ENCODE results near the gene CD9. TPM values are rescaled to one million over a fixed set of nuclear protein-coding genes. Genes with fewer than 3 reads are reported as not detected.

CD9 gene
- total and polyA plus RNA-seq, 2 donors (not counting 1 experiment from before 2014, with no cell fraction given) = 520 to 856 TPM

- TF ChIP-seq CTCF (conservative IDR thresholded peaks at IDR 0.05 in 1 of 2, IDR thresholded peaks at IDR 0.05 in 1 of 2; ENCODE audit: low read depth in 1 of 2, low read length in 2 of 2) (no peak), EZH2 (IDR thresholded peaks at IDR 0.05; ENCODE audit: low read length, missing control alignments) (no peak)
- peaks cover 42% of the 10 kb centered on the region for H3K4me1 ChIP-seq (ENCODE audit: control insufficient read depth, extremely low read depth, insufficient read depth, low read length)
- H3K79me2 ChIP-seq (ENCODE audit: control insufficient read depth, insufficient read depth, low read length) = peaks cover 34% of the 10 kb centered on the region
- H2AFZ ChIP-seq (ENCODE audit: low read length) = no peak overlapping the region
- H3K9me3 ChIP-seq (ENCODE audit: control insufficient read depth, insufficient read depth, low read depth, low read length) = no peaks in the 10 kb centered on the region
- no peaks in the 10 kb centered on the region for H3K27me3 ChIP-seq (ENCODE audit: control insufficient read depth, insufficient read depth, low read length)
- no peak overlapping the region for H3K9ac ChIP-seq (ENCODE audit: insufficient read depth, low read length)
- H3K27ac ChIP-seq (ENCODE audit: insufficient read depth, low read length) = peak overlapping the region; percentile 83
- peak overlapping the region; percentile 28 for H3K4me2 ChIP-seq (ENCODE audit: extremely low read depth, insufficient read depth, low read length)
- DNase-seq (ENCODE audit: low read depth in 2 of 2) = peak; percentile 45 to 70
- H3K4me3 ChIP-seq (replicated peaks in 1 of 4; ENCODE audit: control extremely low read depth in 1 of 4, insufficient read depth in 1 of 4, low read depth in 3 of 4, low read length in 4 of 4) = peak overlapping the region in 1 of 4 experiments; percentile 29
- H3K36me3 ChIP-seq (ENCODE audit: control insufficient read depth, insufficient read depth, low read length) = peaks cover 26% of the 10 kb centered on the region
- no peaks in the 10 kb centered on the region for H4K20me1 ChIP-seq (ENCODE audit: control insufficient read depth, extremely low read depth, insufficient read depth, low read length)
Observed at GRCh38 chr12:6230321-6231110, 30.3 kb downstream of the CD9 start.

GRCh38 chr12:6231359-6232268 is 31.4 kb downstream of the CD9 start:
- no peak overlapping the region for H3K4me2 ChIP-seq (ENCODE audit: extremely low read depth, insufficient read depth, low read length)
- peaks cover 35% of the 10 kb centered on the region for H3K4me1 ChIP-seq (ENCODE audit: control insufficient read depth, extremely low read depth, insufficient read depth, low read length)

More at GRCh38 chr12:6231359-6232268, 31.4 kb downstream of the CD9 start:
- H3K36me3 ChIP-seq (ENCODE audit: control insufficient read depth, insufficient read depth, low read length) = peaks cover 37% of the 10 kb centered on the region
- H3K9ac ChIP-seq (ENCODE audit: insufficient read depth, low read length) = no peak overlapping the region
- TF ChIP-seq EZH2 (IDR thresholded peaks at IDR 0.05; ENCODE audit: low read length, missing control alignments) = no peak
- no peak for TF ChIP-seq CTCF (conservative IDR thresholded peaks at IDR 0.05 in 1 of 2, IDR thresholded peaks at IDR 0.05 in 1 of 2; ENCODE audit: low read depth in 1 of 2, low read length in 2 of 2)
- no peaks in the 10 kb centered on the region for H4K20me1 ChIP-seq (ENCODE audit: control insufficient read depth, extremely low read depth, insufficient read depth, low read length)
- H3K27ac ChIP-seq (ENCODE audit: insufficient read depth, low read length) = no peak overlapping the region
- peaks cover 34% of the 10 kb centered on the region for H3K79me2 ChIP-seq (ENCODE audit: control insufficient read depth, insufficient read depth, low read length)
- H3K9me3 ChIP-seq (ENCODE audit: control insufficient read depth, insufficient read depth, low read depth, low read length) = no peaks in the 10 kb centered on the region
- no peak overlapping the region for H2AFZ ChIP-seq (ENCODE audit: low read length)
- no peaks in the 10 kb centered on the region for H3K27me3 ChIP-seq (ENCODE audit: control insufficient read depth, insufficient read depth, low read length)
- peak in 1 of 2 donors; percentile 39 for DNase-seq (ENCODE audit: low read depth in 2 of 2)
- H3K4me3 ChIP-seq (replicated peaks in 1 of 4; ENCODE audit: control extremely low read depth in 1 of 4, insufficient read depth in 1 of 4, low read depth in 3 of 4, low read length in 4 of 4) = no peak overlapping the region

Data from fibroblast of lung (primary cell).